ENCODE results near the gene BMERB1.
"Not testable (repeated sequence)": the region's sequence is repeated elsewhere in the genome, so short reads cannot be mapped to it uniquely, and the experiment has no call there.

Gene BMERB1

GRCh38 chr16:15523939-15524338 lies 89.6 kb downstream of the BMERB1 start:
- DNase-seq (ENCODE audit: low read depth): peak; percentile 59

GRCh38 chr16:15524966-15525365 lies 90.6 kb downstream of the BMERB1 start:
- no peak for DNase-seq (ENCODE audit: low read depth)

- no peak for DNase-seq (ENCODE audit: low read depth)
These were observed 91.7 kb downstream of the BMERB1 start for GRCh38 chr16:15526097-15526496.

- no peak for DNase-seq (ENCODE audit: low read depth)
These were observed 92.3 kb downstream of the BMERB1 start for GRCh38 chr16:15526731-15527130.

- DNase-seq (ENCODE audit: low read depth): no peak
These were observed 95.3 kb downstream of the BMERB1 start for GRCh38 chr16:15529673-15530072.

GRCh38 chr16:15530085-15530484 lies 95.7 kb downstream of the BMERB1 start:
- no peak for DNase-seq (ENCODE audit: low read depth)

GRCh38 chr16:15532825-15533224 lies 98.4 kb downstream of the BMERB1 start:
- DNase-seq (ENCODE audit: low read depth): no peak

- DNase-seq (ENCODE audit: low read depth): no peak
These were observed 99.0 kb downstream of the BMERB1 start for GRCh38 chr16:15533386-15533785.

GRCh38 chr16:15535772-15536171 lies 101.4 kb downstream of the BMERB1 start:
- DNase-seq (ENCODE audit: low read depth): no peak

- DNase-seq (ENCODE audit: low read depth): no peak
These were observed 102.5 kb downstream of the BMERB1 start for GRCh38 chr16:15536843-15537242.

- no peak for DNase-seq (ENCODE audit: low read depth)
These were observed 104.1 kb downstream of the BMERB1 start for GRCh38 chr16:15538507-15538906.

- DNase-seq (ENCODE audit: low read depth): no peak
These were observed 104.8 kb downstream of the BMERB1 start for GRCh38 chr16:15539197-15539596.

GRCh38 chr16:15542261-15542660 lies 107.9 kb downstream of the BMERB1 start:
- no peak for DNase-seq (ENCODE audit: low read depth)

- DNase-seq (ENCODE audit: low read depth): no peak
These were observed 108.5 kb downstream of the BMERB1 start for GRCh38 chr16:15542734-15543347.

- DNase-seq (ENCODE audit: low read depth): no peak
These were observed 110.0 kb downstream of the BMERB1 start for GRCh38 chr16:15544405-15544804.

- no peak for DNase-seq (ENCODE audit: low read depth)
These were observed 111.2 kb downstream of the BMERB1 start for GRCh38 chr16:15545544-15545943.

- not testable (repeated sequence) for DNase-seq (ENCODE audit: low read depth)
These were observed 112.8 kb downstream of the BMERB1 start for GRCh38 chr16:15547072-15547767.

- DNase-seq (ENCODE audit: low read depth): no peak
These were observed 113.3 kb downstream of the BMERB1 start for GRCh38 chr16:15547768-15548096.

- DNase-seq (ENCODE audit: low read depth): peak; percentile 32
These were observed 114.1 kb downstream of the BMERB1 start for GRCh38 chr16:15548482-15548891.

- no peak for DNase-seq (ENCODE audit: low read depth)
These were observed 118.1 kb downstream of the BMERB1 start for GRCh38 chr16:15552507-15552906.

- DNase-seq (ENCODE audit: low read depth): no peak
These were observed 119.1 kb downstream of the BMERB1 start for GRCh38 chr16:15553313-15554088.

GRCh38 chr16:15556130-15556529 lies 121.7 kb downstream of the BMERB1 start:
- no peak for DNase-seq (ENCODE audit: low read depth)

GRCh38 chr16:15557258-15557657 lies 122.9 kb downstream of the BMERB1 start:
- no peak for DNase-seq (ENCODE audit: low read depth)
